Tibial artery (tissue), 4 donors: ENCODE data around the gene HDAC11.

ENCODE experiments used
- DNase-seq, 2 donors: peaks; one replicate each; pipeline ENCODE4 v3.0.0-alpha.2; 2019
- H3K27ac ChIP-seq, 2 donors: fragments of 200-600 bp; sonication (generic) in 1 of 2; 1 replicate in 1 of 2; 2 replicates in 1 of 2; pipeline ENCODE4 v1.5.1; 2018 to 2019; ENCODE audit warnings: mild to moderate bottlenecking in 1 of 2
- H3K27me3 ChIP-seq, 2 donors: fragments of 200-600 bp; sonication (generic) in 1 of 2; one replicate each; pipeline versions ENCODE4 v1.5.1 to v1.6.0; 2016 to 2019
- H3K36me3 ChIP-seq, 3 donors: fragments of 200-600 bp; sonication (generic) in 2 of 3; one replicate each; pipeline ENCODE4 v1.5.1; 2016 to 2019; ENCODE audit warnings: mild to moderate bottlenecking in 2 of 3
- H3K4me1 ChIP-seq, 4 donors: fragments of 200-600 bp; sonication (generic) in 2 of 4; 1 replicate in 3 of 4; 2 replicates in 1 of 4; pipeline ENCODE4 v1.5.1; 2016 to 2019
- H3K4me3 ChIP-seq, 2 donors: fragments of 200-600 bp; sonication (generic) in 1 of 2; 1 replicate in 1 of 2; 2 replicates in 1 of 2; pipeline ENCODE4 v1.5.1; 2018 to 2019; ENCODE audit warnings: mild to moderate bottlenecking in 2 of 2
- H3K9me3 ChIP-seq, 3 donors: fragments of 200-600 bp; sonication (generic) in 1 of 3; one replicate each; pipeline ENCODE4 v1.5.1; 2016 to 2019
- CTCF ChIP-seq, 2 experiments: fragments of 200-600 bp in 1 of 2; fragments of 450-650 bp in 1 of 2; IDR thresholded peaks; one replicate each; pipeline ENCODE4 v1.5.1; 2017 to 2019; ENCODE audit warnings: antibody characterized with exemption in 2 of 2, mild to moderate bottlenecking in 1 of 2, moderate library complexity in 1 of 2
- intact Hi-C: fragments of 100-400 bp; cut with DNase I; formaldehyde crosslinking; loops from one replicate; pipeline ENCODE4 v1.15.0; 2023; ENCODE audit warnings: low total_unique reads

The HDAC11 gene

GRCh38 chr3:13532631-13533030 is 52.5 kb downstream of the HDAC11 start:
- Histone ChIP-seq H3K36me3 (no peaks in the 10 kb centered on the region), H3K4me1 (peaks cover 0 to 19% (median 9%) of the 10 kb centered on the region in 4 donors), H3K9me3 (no peaks in the 10 kb centered on the region), H3K27ac (peak overlapping the region in 1 of 2 donors; percentile 41), H3K4me3 (no peak overlapping the region), H3K27me3 (peaks cover 0 to 3% of the 10 kb centered on the region in 2 donors)
- no peak for TF ChIP-seq CTCF (IDR thresholded peaks at IDR 0.05)
- peak in 1 of 2 donors; percentile 69 for DNase-seq
- intact Hi-C loops: no loop called here

GRCh38 chr3:13533885-13534301 is 53.8 kb downstream of the HDAC11 start:
- H3K36me3 ChIP-seq: no peaks in the 10 kb centered on the region
- intact Hi-C loops: no loop called here
- peak in 1 of 2 donors; percentile 70 for DNase-seq
- no peak for TF ChIP-seq CTCF (IDR thresholded peaks at IDR 0.05)
- no peak overlapping the region for H3K4me3 ChIP-seq
- no peak overlapping the region for H3K27ac ChIP-seq
- H3K9me3 ChIP-seq: no peaks in the 10 kb centered on the region
- H3K27me3 ChIP-seq: peaks cover 0 to 3% of the 10 kb centered on the region in 2 donors
- peaks cover 0 to 26% (median 10%) of the 10 kb centered on the region in 4 donors for H3K4me1 ChIP-seq

- intact Hi-C loops: no loop called here
- Histone ChIP-seq H3K4me3 (no peak overlapping the region), H3K9me3 (no peaks in the 10 kb centered on the region), H3K27me3 (no peaks in the 10 kb centered on the region), H3K4me1 (peaks cover 0 to 26% (median 10%) of the 10 kb centered on the region in 4 donors), H3K27ac (no peak overlapping the region), H3K36me3 (no peaks in the 10 kb centered on the region)
- no peak for DNase-seq
- TF ChIP-seq CTCF (IDR thresholded peaks at IDR 0.05): no peak
These were observed 55.4 kb downstream of the HDAC11 start for GRCh38 chr3:13535526-13535875.

GRCh38 chr3:13535905-13536304 is 55.8 kb downstream of the HDAC11 start:
- Histone ChIP-seq H3K36me3 (no peaks in the 10 kb centered on the region), H3K9me3 (no peaks in the 10 kb centered on the region), H3K27ac (peak overlapping the region in 1 of 2 donors; percentile 52), H3K4me3 (no peak overlapping the region), H3K27me3 (no peaks in the 10 kb centered on the region), H3K4me1 (peaks cover 0 to 26% (median 10%) of the 10 kb centered on the region in 4 donors)
- DNase-seq: peak in 1 of 2 donors; percentile 64
- TF ChIP-seq CTCF (IDR thresholded peaks at IDR 0.05): no peak
- intact Hi-C loops: no loop called here

GRCh38 chr3:13536432-13536831 is 56.3 kb downstream of the HDAC11 start:
- Histone ChIP-seq H3K9me3 (no peaks in the 10 kb centered on the region), H3K36me3 (no peaks in the 10 kb centered on the region), H3K27me3 (no peaks in the 10 kb centered on the region), H3K27ac (peak overlapping the region in 1 of 2 donors; percentile 52), H3K4me3 (no peak overlapping the region), H3K4me1 (peaks cover 0 to 26% (median 10%) of the 10 kb centered on the region in 4 donors)
- DNase-seq: peak in 1 of 2 donors; percentile 64
- intact Hi-C loops: no loop called here
- TF ChIP-seq CTCF (IDR thresholded peaks at IDR 0.05): no peak

GRCh38 chr3:13536832-13537231 is 56.7 kb downstream of the HDAC11 start:
- Histone ChIP-seq H3K9me3 (no peaks in the 10 kb centered on the region), H3K27me3 (no peaks in the 10 kb centered on the region), H3K36me3 (no peaks in the 10 kb centered on the region), H3K27ac (peak overlapping the region; percentile 22 to 52), H3K4me1 (peaks cover 0 to 26% (median 10%) of the 10 kb centered on the region in 4 donors), H3K4me3 (no peak overlapping the region)
- no peak for DNase-seq
- TF ChIP-seq CTCF (IDR thresholded peaks at IDR 0.05): no peak
- intact Hi-C loops: no loop called here
